HG03103 (cell line): Measurements from ENCODE around the gene INS.

ENCODE experiments used
- ATAC-seq: cut with Tn5 transposase; IDR thresholded peaks from one replicate; pipeline ENCODE4 v1.9.1; 2021; ENCODE audit warnings: low read depth; ENCODE audit not compliant: unreplicated experiment

Gene INS

DNA sequence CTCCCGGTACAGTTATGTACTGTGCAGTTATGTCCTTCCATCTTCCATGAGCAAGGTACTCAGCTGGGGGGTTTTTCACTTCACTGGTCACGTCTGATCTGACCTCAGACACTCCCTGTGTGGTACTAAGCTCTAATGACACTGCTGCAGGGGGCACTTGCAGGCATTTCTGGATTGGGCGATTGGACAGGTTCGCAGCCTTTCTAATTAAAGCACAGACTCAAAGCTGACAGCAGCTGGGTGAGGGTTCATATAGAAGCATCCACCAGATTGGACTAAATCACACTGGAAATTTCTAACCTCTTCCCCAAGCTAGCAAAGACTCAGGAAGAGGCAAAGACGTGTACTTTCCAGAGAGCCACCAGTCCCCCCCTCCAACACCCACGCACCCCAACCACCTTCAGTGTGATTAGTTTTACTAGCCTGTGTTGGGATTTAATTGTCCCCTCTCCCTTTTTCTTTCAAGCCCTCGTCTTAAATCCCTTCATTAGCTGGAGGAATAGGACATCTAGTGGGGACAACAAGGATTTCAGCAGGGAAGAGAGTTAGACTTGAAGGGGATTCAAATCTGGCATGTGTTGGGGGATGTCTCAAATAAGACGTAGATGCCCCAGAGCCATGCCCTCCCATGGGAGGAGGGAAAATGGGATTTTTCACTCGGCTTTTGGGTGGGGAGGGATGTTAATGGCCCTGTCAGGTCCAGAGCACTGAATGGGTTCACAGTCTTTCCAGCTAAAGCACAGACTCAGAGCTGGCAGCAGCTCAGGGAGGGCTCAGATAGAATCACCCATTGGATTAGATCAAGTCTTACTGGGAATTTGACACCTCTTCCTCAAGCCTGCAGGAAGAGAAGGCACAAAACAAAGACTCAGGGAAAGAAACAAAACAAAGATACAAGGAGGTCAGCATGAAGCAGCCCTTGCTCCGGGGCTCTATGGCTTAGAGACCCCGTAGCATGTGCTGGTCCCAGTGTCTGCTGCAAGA is 10.9 kb downstream of the INS start:
- ATAC-seq = no peak

DNA sequence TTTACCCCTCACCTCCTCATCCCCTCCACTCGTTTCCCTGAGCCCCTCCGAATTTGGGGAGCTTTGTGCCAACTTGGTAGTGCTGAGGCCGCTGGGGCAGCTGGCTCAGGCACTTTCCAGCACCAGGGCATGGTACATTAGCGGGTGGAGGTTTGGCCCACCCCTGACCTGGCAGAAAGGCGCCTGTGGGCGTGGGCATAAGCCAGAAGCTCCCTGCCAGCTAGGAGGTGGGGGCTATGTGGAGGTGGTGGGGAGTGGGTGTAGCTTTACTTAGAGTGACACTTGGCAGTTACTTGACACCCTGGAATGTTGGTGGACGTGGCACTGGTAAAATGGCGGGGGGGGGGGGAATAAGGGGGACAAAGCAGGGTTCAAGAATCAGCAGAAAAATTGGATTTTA is 11.5 kb downstream of the INS start:
- ATAC-seq = no peak

DNA sequence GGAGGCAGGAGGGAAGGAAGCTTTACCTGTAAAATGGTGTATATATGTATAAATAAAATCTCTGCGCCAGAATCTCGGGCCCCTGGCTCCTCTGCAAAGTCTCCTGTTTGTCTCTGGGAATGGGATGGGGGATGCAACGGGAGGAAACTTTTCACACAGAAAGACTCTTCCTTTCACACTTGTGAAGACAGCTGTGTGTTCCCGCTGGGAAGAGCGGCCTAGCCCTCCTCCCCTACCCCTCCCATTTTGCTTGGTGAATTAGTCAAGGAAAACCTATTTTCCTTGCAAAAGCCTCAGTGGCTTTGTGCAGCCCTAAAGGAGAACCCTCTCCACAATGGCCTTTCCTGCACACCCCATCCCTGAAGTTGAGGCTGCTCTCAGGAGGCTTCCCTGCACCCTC is 12.4 kb downstream of the INS start:
- ATAC-seq = no peak

DNA sequence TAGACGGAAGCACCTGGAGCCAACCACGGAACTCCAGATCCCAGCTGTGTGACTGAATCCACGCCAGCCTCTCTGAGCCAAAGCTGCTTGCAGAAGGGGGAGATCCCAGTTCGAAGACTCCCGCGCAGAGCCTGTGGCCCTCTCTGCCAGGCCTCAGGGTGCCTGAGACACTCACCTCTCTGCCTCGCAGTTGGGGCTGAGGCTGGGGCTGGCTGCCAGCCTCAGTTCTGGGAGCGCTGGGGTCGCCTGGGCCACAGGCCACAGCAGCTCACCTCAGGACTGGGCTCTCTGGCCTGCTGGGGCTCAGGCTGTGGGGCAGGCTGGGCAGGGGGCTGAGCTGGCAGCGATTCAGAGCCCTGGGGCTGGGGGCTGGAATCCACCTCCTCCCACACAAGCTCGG is 13.6 kb downstream of the INS start:
- ATAC-seq = no peak

DNA sequence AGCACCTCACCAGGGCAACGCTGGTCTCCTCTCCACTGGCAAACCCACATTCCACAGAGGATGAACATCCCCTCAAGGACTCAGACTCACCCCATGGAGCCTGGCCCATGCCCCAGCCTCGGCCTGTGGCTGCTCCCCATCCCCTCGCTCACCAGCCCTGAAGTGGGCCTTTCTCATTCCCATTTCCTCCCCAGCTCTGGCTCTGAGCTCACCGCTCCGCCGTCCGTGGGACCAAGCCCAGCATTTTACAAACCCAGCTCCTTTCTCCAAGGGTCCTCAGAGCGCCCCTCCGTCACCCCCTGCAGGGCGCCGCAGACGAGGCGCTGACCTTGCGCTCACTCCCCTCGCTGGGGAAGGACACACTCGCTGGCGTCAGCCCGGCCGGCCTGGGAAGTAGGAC is 15.0 kb downstream of the INS start:
- ATAC-seq = no peak

DNA sequence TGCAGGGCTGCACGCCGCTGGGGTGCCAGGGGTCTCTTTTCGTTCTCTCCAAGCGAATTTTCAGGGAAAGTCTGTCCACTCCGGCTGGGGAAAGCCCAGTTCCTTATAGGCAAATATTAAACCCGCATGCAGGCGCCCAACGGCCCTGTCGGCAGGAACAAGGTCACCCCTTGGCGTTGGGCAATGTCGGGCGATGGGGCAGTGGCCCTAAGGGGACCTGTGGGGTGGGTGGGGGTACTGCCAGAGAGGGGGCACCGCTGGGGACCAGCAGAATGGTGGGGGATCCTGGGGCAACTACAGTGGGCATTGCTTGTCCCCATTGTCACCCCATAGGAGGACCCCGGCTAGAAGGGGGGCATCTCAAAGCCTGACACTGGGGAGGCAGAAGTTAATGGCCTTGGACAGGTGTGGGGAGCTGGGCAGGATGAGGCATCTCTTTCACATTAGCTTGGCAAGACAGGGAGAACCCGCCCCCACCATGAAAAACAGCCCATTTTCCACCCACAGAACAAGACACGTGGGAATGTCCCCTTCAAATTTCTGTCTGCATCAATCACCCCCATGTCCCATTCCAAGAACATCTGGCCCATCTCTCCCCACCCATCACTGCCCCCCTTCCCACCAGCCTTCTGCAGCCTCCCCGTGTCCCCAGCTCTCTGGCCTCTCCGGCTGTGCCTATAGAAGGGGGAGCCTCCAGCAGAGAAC is 16.3 kb downstream of the INS start:
- ATAC-seq = no peak

DNA sequence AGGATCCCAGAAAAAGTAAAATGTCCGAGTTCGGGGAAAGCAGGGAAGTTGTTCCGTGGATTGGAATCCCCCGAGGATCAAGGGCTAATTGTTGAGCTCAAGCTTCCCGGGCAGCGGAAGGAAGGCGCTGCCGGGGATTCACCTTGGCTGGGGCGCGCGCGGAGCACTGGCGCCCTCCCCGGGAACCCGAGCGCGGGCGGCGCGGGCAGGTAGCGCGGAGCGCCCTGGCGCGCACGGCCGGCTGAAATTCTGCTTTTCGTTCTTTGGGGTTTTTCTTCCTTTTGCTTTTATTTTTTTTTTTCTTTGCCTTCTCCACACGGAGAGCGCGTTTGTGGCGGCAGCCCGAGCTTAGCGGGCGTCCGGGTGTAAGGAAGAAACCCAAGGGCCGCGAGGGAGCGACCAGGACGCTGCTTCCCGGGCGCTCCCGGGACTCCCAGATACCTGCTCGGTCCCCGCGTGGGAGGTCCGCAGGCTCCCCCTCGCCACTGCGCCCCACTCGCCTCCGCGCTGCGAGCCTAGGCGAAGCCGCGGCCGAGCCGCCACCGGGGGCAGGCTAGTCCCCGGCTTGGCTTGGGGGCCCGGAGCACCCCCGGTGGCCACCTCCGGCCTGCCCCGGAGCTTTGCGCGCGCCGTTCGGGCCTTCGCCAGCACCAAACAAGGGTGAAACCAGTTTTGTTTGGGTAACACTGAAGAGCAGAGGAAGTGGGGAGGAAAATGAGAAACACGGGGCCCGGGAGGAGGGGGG is 17.0 kb downstream of the INS start:
- ATAC-seq = no peak

DNA sequence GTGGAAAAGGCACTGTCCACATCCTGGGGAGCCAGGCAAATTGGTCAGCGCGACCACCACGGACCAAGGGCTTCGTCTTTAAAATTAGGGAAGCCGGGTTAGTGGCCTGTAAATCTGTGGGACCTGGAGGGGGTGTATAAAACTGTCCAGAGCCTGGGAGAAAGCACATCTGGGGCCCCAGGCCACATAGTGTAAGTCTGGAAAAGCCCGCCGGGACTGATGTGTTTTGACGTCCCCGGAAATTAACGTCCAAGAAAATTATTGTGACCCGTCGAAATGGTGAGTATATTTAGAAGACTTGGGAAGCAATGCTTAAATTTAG is 17.6 kb downstream of the INS start:
- no peak for ATAC-seq

DNA sequence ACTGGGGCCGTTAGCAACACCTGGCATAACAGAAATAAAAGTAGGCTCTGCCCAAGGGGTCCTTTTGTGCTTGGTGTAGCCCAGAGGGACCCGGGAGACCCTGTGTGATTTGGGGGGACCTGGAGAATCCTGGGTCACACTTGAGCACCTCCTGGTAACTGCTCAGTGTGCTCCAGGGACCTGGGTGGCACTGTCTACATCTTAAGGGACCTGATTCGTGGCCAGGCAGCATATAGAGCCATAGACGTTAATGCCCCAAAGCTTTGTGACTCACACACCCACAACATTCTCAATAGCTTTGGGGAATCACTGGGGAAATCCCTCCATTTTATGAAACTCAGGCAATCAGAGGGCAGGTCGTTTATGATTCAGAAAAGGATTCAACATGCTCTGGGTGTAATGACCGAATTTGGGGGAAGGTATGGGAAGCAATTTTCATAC is 18.2 kb downstream of the INS start:
- no peak for ATAC-seq

DNA sequence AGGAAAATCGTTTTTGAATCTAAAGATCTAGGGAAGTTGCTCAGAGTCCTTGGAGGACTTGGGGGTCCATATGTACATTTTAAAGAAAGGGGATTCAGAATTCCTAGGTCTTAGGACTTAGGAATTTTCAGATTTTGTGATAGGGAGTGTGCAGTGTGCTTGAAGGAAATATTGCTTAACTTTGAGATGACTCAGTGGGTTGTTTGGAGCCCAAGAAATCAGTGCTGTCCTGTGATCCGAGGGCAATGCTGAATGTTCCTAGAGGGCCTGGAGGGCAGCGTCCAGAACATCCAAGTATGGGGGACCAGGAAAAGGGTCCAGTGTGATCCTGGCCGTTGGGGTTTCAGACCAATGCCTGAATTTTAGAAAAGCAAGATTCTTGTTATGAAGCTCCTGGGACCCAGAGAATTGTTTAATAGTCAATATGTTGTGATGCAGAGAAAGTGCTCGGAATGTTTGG is 18.7 kb downstream of the INS start:
- no peak for ATAC-seq

DNA sequence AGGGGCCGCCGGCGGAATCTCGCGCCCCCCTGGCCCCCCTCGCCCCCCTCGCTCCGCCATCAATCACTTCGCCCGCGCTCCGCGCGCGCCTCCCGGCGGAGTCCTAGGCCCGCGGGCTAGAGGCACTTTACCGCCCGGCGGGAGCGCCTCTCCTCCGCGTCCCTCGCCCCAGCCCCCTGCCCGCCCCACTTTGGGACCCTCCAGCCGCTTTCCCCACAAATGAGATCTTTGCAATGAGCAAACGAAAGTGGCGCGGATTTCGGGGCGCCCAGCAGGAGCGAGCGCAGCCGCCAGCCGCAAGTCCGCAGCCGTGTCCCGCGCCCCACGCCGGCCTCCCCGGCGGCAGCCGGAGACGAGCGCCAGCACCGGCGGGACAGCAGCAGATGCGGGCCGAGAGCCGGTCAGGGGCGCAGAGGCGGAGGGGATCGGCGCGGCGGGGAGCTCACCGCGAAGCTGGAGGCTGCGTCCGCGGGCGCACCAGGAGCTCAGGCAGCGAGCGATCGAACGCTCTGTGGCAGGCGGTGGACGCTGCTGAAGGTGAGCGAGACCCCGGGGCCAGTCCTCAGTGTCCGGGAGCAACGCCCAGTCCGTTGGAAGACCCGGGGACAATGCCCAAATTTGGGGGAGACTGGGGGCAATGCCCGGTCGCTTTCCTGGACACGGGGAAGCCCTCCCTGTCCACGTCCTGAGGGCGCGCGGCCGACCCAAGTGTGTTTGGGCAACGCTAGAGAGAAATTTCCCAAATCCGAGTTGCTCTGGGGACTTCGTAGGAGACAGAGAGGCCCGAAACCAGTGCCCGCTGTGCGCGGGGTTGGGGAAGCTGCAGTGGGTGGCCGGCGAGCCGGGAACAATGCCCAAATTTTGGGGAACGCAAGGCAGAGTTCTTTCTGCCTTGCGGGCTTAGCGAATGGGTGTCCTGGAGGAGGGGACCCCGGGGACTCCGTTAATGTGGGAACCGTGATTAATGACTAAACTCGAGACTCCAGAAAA is 20.3 kb downstream of the INS start:
- no peak for ATAC-seq

DNA sequence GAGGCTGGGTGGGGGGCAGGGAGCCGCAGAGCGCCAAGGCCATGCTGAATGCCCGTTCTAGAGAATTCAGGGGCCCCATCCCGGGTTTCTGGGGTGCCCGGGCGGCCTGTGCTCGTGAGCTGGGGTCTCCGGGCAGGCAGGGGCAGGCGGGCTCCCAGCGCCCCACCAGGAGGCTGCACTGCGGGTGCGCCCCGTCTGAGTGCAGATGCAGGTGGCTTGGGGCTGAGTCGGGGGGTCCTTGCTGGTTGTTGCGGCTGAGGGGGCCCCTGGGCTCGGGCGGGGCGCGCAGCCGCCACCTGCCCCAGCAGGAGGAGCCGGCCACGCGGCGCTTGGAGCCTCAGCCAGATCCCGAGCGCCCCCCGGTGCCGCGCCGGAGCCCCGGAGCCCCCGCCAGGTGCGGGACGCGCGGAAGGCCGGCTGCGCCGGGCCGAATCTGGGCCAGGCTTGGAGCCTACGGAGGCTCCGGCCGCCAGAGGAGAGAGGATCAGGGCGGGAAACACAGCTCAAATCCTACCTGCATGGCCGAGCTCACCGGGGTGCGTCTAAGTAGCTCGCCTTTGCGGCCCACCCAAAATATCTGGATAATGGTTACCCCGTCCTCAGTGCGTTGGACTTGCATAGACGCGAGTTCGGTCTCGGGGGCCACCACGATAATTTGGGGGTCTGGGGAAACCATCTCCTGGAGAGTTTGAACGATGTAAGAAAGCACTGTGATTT is 21.2 kb downstream of the INS start:
- no peak for ATAC-seq

DNA sequence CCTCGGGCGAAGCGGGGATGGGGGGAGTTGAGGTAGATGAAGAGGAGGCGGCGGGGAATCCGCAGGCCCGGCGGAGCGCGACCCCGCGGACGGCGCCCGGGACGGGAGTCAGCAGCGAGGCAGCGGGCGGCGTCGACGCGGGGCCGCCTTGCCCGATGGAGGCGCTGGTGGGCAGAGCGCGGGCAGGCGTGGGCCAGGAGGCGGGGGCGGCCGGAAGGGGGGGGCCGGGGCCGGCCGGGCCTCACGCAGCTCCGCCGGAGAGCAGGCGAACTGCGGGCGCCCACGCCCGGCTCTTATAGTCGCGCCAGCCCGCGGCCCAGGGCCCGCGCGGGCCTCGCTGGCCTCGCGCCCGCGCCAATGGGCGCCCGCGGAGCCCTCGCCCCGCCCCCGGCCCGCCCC is 21.9 kb downstream of the INS start, which contains the start of gene IGF2:
Gene IGF2 (minus strand): TSS at position 267 of the 399 bp plus-strand sequence. CDS start 3,866 bp downstream, outside the sequence.
- no peak for ATAC-seq

DNA sequence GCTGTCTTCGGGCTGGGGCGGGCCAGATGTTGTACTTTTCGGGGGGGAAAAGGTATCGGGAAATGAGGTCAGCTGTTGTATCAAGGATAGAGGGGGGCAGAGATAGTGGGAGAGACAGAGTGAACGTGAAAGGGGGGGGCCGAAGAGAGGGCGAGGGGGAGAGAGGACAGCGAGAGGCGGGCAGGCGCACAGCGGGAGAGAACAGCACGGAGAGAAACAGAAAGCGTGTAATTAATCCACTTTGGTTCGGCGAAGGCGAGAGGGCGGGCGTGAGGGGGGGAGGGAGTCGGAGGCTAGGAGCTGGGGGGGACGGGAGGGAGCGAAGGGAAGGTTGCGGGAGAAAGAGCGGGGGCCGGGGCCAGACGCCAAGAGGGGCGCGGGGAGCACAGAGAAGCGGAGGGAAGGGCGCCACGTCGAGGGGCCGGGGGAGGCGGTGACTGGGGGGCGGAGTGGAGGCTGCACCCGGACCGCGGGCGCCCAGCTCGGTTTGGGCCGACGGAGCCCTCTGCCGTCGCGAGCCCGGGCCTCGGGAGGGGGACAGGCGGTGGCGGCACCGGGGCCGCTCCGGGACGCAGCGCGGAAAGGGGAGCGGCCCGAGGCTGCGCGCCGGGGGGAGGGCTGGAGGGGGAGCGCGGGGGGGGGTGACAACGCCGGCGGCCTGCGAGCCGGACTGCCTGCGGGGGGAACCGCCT is 22.4 kb downstream of the INS start:
- no peak for ATAC-seq

DNA sequence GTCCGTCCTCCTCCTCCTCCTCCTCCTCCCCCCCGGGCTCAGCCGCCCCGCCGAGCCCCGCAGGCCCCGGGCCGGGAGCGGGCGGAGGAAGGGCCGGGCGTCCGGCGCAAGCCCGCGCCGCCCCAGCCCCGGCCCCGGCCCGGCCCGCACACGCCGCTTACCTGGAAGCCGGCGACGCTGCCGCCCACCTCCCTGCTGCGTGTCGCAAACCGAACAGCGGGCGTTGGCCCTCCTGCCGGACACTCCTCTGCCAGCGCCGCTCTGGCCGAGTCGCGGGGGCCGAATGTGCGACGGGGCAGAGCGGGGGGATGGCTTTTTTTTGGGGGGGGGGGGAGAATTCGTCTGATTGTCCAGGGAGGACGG is 23.0 kb downstream of the INS start:
- ATAC-seq = no peak

DNA sequence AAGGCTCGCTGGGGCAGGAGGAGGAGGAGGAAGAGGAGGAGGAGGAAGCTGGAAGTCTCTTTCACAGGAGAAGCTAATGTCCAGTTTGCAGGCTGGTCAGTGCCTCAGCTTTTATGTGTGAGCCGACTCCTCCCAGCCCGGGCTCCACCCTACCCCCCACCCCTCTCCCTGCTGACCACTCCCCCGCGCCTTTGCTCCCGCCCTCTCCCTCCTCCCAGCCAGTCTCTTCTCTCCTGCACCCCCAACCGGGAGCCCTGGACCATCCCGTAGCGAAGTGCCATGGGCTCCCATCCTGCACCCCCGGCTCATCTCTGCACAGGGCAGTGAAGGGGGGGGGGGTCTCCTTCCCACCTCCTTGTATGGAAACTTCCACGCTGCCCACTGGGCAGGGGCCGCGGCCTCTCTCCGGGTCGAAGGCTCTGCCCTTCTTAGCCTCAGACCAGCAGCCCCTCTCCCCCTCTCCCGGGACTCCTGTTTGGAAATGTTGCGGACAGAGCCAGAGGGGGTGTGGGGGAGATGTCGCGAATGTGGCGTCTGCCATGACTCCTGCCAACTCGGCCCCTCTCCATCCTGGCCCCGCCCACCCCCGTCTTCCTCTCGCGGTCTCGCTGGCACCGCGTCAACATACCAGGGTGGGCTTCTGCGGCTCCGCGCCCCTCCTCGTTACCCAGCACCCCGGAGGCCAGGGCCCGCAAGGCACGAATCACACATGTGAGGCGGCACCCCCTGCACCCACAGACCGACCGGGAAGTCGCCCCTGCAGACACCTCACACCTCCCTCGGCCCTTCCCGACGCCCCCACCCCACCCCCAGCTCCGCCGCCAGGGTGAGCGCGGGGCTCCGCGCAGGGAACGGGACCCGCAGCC is 23.6 kb downstream of the INS start:
- ATAC-seq = no peak

DNA sequence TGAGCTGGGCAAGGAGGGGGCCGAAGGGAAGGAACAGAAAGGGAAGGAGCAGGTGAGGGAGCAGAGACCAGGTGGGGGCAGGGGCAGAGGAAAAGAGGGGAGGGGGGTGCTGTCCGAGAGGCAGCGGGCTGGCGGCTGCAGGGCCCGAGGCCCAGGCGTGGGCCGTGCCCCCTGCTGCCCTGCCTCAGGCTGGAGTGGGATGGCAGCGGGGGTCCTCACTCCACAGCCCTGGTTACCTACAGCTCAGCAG is 24.1 kb downstream of the INS start:
- ATAC-seq = no peak
